Placental pericyte (primary cell): ENCODE results near the gene ZKSCAN8. TPM values are rescaled to one million over a fixed set of nuclear protein-coding genes. Genes with fewer than 3 reads are reported as not detected.

Experiments used
- total RNA-seq: library from RNA; depleted of rRNA; stranded (reverse); fragments of >200 nt; gene quantifications from 2 replicates; pipeline ENCODE4 v1.2.3, GENCODE V29; 2012

The ZKSCAN8 gene
- total RNA-seq = 14.7 and 19.9 TPM in 2 replicates

DNA sequence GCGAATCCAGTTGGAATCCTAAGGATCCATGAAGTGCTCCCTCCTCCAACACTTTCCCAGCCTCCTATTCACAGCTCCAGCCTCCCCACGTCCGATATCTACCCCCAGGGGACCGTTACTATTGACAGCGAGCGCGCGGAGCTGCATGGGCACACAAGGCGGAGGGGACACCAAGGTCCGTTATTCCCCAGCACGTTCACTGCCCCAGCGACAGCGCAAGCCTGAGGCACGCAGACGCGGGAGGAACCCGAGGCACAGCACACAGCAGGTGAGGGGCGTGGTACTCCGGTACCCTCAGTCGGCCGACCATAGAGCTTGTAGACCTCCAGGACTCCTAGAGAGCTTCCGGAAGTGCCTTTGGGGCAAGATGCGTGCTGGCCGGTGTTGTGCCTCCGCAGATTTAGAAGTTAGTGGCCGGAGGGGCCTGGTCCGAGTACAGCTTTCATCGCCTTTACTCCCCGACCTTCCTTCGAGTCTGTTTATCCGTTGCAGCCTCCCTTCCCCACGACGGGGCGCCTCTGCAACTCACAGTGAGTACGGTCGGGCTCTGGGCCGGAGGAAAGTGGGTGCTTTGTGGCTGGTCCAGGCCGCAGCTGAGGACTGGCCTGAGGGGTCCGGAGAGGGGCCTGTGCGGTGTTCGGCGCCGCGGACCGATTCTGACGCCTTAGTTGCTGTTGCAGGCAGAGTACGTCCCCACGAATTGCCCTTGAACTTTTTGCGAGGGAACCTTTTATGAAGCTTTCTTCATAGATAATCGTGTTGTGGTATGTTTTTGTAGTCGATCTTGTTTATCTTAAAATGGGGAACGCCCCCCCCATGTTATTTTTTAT lies at the start of gene ZKSCAN8:
ZKSCAN8 (plus strand) TSS at position 384 of the 830 bp plus-strand sequence. CDS start 6,525 bp downstream, outside the sequence.

DNA sequence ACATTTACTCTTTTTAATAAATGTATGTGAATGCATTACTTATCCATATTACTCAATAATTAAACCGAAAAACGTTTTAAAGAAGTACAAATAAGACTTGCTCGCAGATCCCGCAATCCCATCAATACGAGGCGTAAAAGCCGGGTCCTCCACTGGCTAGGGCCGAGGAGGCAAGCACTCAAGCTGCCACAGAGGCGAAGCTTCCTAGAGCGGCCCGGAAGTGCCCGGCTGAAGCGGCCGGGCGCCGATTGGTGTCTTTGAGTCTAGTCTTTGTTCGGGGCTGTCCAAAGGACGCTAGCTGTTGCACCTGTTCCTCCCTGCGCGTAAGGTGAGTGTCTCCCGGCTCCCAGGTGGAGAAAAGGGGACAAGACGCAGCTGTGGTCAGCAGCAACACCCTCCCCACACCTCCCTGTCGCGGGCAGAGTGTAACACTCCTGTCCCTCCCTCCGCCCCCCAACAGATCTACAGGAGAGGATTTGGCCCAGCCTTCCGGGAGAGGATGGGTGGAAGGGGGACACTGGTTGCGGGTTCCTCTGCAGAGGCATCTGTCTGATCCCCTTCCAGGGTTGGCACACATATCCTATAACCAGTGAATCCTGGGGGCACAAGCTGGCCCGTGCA lies 17.2 kb upstream of the ZKSCAN8 start, which contains the start of gene ZSCAN16:
ZSCAN16 (plus strand) TSS at position 260 of the 621 bp plus-strand sequence. CDS start 835 bp downstream, outside the sequence.

Other genes starting within 250 kb of the ZKSCAN8 start
- gene OR2B2, start 229.5 kb upstream of the ZKSCAN8 start, total RNA-seq = not detected in 2 replicates
- not detected in 2 replicates for gene OR2B6, start 184.6 kb upstream of the ZKSCAN8 start, total RNA-seq
- gene ZNF165, start 61.3 kb upstream of the ZKSCAN8 start, total RNA-seq = 0.22 and 0.29 TPM in 2 replicates
- 1.7 and 2.2 TPM in 2 replicates for gene ZSCAN16, start 17.3 kb upstream of the ZKSCAN8 start, total RNA-seq
- gene ZSCAN9, start 83.4 kb downstream of the ZKSCAN8 start, total RNA-seq = 7.9 and 14.0 TPM in 2 replicates
- gene ZKSCAN4, start 110.4 kb downstream of the ZKSCAN8 start, total RNA-seq = 3.1 and 4.2 TPM in 2 replicates
- gene NKAPL, start 117.4 kb downstream of the ZKSCAN8 start, total RNA-seq = 1.1 and 1.5 TPM in 2 replicates
- 8.8 and 10.9 TPM in 2 replicates for gene ZSCAN26, start 125.3 kb downstream of the ZKSCAN8 start, total RNA-seq
- gene PGBD1, start 139.7 kb downstream of the ZKSCAN8 start, total RNA-seq = 2.0 and 8.2 TPM in 2 replicates
- 2.0 and 3.7 TPM in 2 replicates for gene ZSCAN31, start 194.3 kb downstream of the ZKSCAN8 start, total RNA-seq
- gene ZKSCAN3, start 208.1 kb downstream of the ZKSCAN8 start, total RNA-seq = 3.3 and 3.9 TPM in 2 replicates